Activated CD4-positive, alpha-beta T cell treated with anti-CD3 and anti-CD28 coated beads, Interleukin-2, amount 50 U/mL, for 48 hours (primary cell): ENCODE results near the gene GFER.

Experiments used
- DNase-seq, 2 experiments: peaks; one replicate each; pipeline ENCODE4 v3.0.0-alpha.2; 2020

The GFER gene

GRCh38 chr16:1975432-1976215, 8.4 kb upstream of the GFER start:
- DNase-seq, result no peak

GRCh38 chr16:1976216-1976520, 7.8 kb upstream of the GFER start:
- DNase-seq, result no peak

GRCh38 chr16:1976951-1977874, 6.8 kb upstream of the GFER start:
- no peak for DNase-seq

GRCh38 chr16:1977875-1978268, 6.1 kb upstream of the GFER start:
- DNase-seq, result no peak

GRCh38 chr16:1978476-1979120, 5.4 kb upstream of the GFER start:
- DNase-seq, result no peak

GRCh38 chr16:1979271-1980029, 4.5 kb upstream of the GFER start:
- DNase-seq, result peak; percentile 42 to 43

GRCh38 chr16:1980030-1980769, 3.8 kb upstream of the GFER start:
- no peak for DNase-seq

- no peak for DNase-seq
Measured at GRCh38 chr16:1980770-1981087, 3.3 kb upstream of the GFER start.

- DNase-seq, result no peak
Measured at GRCh38 chr16:1981398-1981836, 2.6 kb upstream of the GFER start, which contains the start of gene NOXO1. TSS of gene NOXO1 (minus strand) at chr16:1981469. CDS start at chr16:1981179, 290 bp downstream.

GRCh38 chr16:1982013-1982433, 2.0 kb upstream of the GFER start:
- no peak for DNase-seq

GRCh38 chr16:1982991-1983543, 926 bp upstream of the GFER start:
- no peak for DNase-seq

- DNase-seq, result no peak
Measured at GRCh38 chr16:1984347-1985225, 593 bp downstream of the GFER start.

- no peak for DNase-seq
Measured at GRCh38 chr16:1985466-1986150, 1.6 kb downstream of the GFER start.

GRCh38 chr16:1987198-1987597, 3.2 kb downstream of the GFER start:
- DNase-seq, result no peak

- no peak for DNase-seq
Measured at GRCh38 chr16:1989209-1990100, 5.5 kb downstream of the GFER start, which contains the start of gene SYNGR3. TSS of gene SYNGR3 (plus strand) at chr16:1989970. CDS start at chr16:1990103, 133 bp downstream.

GRCh38 chr16:1990101-1990350, 6.0 kb downstream of the GFER start:
- no peak for DNase-seq

- DNase-seq, result peak in 1 of 2 experiments; percentile 55
Measured at GRCh38 chr16:1990351-1991134, 6.5 kb downstream of the GFER start.

- peak in 1 of 2 experiments; percentile 61 for DNase-seq
Measured at GRCh38 chr16:1991135-1991551, 7.2 kb downstream of the GFER start.
